Upper lobe of left lung (tissue), 4 donors: ENCODE data around the gene ACTG1.

Experiments
- CTCF ChIP-seq, 6 experiments: fragments of 450-650 bp in 4 of 6; fragments of 200-600 bp in 2 of 6; sonication (generic) in 2 of 6; IDR thresholded peaks; one replicate each; pipeline ENCODE4 v1.5.1; 2016 to 2019; ENCODE audit warnings: antibody characterized with exemption in 6 of 6
- EP300 ChIP-seq, 4 donors: sonication (generic); formaldehyde crosslinking; IDR thresholded peaks; one replicate each; pipeline ENCODE4 v1.5.1; 2017; ENCODE audit warnings: antibody characterized with exemption in 4 of 4, control low read depth in 2 of 4
- POLR2A ChIP-seq, 4 donors: fragments of 450-650 bp; IDR thresholded peaks; one replicate each; pipeline ENCODE4 v1.5.1; 2016 to 2017; ENCODE audit warnings: antibody characterized with exemption in 4 of 4, mild to moderate bottlenecking in 2 of 4

- no peak for TF ChIP-seq CTCF (IDR thresholded peaks at IDR 0.05)
- TF ChIP-seq POLR2A (IDR thresholded peaks at IDR 0.05), result no peak
- TF ChIP-seq EP300 (IDR thresholded peaks at IDR 0.05), result no peak
Measured at GRCh38 chr17:81553616-81554181, 41.1 kb upstream of the ACTG1 start.
